ENCODE measurements around the gene HSF4.

Gene HSF4

DNA sequence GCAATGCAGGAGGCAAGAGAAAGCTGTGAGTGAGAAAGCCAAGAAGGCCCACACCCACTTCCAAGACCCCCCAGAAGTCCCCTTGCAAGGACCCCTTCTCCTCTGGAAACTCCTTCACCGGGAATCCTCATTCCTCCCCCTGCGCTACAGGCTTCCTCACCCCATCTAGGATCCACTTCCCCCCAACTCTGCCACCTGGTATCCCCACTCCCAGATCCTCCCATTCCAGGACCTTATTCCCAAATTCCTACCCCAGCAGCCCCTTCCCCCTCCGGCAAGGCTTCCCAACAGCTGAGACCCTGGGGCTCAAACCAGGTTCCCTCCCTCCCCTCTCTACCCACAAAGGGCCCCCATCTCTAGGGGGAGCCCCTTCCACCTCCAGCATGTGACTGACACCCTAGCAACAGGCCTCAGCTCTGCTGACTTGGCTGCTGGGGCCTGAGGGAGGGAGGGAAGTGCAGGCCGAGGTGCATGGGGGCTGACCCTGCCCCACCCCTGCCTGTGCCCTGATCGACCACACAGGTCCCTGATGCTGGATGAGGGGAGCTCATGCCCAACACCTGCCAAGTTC is 2.1 kb downstream of the HSF4 start:
- Histone ChIP-seq H3K27ac (ENCODE audit: poor library complexity, severe bottlenecking) (no peak overlapping the region), H3K4me3 (ENCODE audit: severe bottlenecking) (no peak overlapping the region), H3K27me3 (ENCODE audit: insufficient read depth, poor library complexity, severe bottlenecking) (no peaks in the 10 kb centered on the region), H3K4me1 (ENCODE audit: insufficient read depth, poor library complexity, severe bottlenecking) (peaks cover 12% of the 10 kb centered on the region), H3K9me3 (ENCODE audit: severe bottlenecking) (no peaks in the 10 kb centered on the region), H3K36me3 (ENCODE audit: low read depth) (no peaks in the 10 kb centered on the region)
- no peak for ATAC-seq (ENCODE audit: low read depth)
- TF ChIP-seq, protein P1, sequence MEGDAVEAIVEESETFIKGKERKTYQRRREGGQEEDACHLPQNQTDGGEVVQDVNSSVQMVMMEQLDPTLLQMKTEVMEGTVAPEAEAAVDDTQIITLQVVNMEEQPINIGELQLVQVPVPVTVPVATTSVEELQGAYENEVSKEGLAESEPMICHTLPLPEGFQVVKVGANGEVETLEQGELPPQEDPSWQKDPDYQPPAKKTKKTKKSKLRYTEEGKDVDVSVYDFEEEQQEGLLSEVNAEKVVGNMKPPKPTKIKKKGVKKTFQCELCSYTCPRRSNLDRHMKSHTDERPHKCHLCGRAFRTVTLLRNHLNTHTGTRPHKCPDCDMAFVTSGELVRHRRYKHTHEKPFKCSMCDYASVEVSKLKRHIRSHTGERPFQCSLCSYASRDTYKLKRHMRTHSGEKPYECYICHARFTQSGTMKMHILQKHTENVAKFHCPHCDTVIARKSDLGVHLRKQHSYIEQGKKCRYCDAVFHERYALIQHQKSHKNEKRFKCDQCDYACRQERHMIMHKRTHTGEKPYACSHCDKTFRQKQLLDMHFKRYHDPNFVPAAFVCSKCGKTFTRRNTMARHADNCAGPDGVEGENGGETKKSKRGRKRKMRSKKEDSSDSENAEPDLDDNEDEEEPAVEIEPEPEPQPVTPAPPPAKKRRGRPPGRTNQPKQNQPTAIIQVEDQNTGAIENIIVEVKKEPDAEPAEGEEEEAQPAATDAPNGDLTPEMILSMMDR (IDR thresholded peaks at IDR 0.05; ENCODE audit: poor library complexity, severe bottlenecking): no peak
- no peak for DNase-seq (ENCODE audit: low spot score)

DNA sequence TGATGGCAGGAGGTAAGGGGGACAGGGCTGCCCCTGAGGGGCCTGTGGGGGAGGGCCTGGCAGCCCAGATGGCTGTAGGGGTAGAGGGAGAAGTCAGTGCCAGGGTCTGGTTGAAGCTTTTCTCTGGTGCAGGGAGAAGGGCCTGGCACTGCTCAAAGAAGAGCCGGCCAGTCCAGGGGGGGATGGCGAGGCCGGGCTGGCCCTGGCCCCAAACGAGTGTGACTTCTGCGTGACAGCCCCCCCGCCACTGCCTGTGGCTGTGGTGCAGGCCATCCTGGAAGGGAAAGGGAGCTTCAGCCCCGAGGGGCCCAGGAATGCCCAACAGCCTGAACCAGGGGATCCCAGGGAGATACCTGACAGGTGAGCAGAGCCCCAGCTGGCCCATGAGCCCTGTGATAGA is 3.0 kb downstream of the HSF4 start:
- no peak overlapping the region for H3K4me3 ChIP-seq (ENCODE audit: severe bottlenecking)
- H3K27me3 ChIP-seq (ENCODE audit: insufficient read depth, poor library complexity, severe bottlenecking): no peaks in the 10 kb centered on the region
- no peak overlapping the region for H3K27ac ChIP-seq (ENCODE audit: poor library complexity, severe bottlenecking)
- no peaks in the 10 kb centered on the region for H3K36me3 ChIP-seq (ENCODE audit: low read depth)
- TF ChIP-seq, protein P1 (IDR thresholded peaks at IDR 0.05; ENCODE audit: poor library complexity, severe bottlenecking): no peak
- DNase-seq (ENCODE audit: low spot score) (no peak), ATAC-seq (ENCODE audit: low read depth) (no peak)
- H3K9me3 ChIP-seq (ENCODE audit: severe bottlenecking): no peaks in the 10 kb centered on the region
- H3K4me1 ChIP-seq (ENCODE audit: insufficient read depth, poor library complexity, severe bottlenecking): peaks cover 12% of the 10 kb centered on the region

DNA sequence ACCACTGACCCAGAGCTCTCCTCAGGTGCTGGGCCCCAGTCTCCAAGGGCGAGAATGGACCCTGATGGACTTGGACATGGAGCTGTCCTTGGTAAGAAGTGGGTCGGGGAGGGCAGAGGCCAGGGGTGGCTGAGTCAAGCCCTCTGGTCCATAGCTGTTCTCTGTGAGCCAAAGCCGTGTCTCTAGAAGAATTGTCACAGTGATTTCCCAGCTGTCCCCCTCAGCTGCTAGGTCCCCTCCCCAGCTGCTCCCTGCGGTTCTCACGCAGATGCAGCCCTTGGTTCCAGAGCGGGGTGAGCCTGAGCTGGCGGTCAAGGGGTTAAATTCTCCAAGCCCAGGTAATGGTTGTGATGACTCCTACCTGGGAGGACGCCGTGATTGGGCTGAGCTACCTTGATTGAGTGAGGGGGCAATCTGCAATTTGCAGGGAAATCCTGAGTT is 4.5 kb downstream of the HSF4 start:
- Histone ChIP-seq H3K4me3 (ENCODE audit: severe bottlenecking) (no peak overlapping the region), H3K4me1 (ENCODE audit: insufficient read depth, poor library complexity, severe bottlenecking) (peaks cover 17% of the 10 kb centered on the region)

DNA sequence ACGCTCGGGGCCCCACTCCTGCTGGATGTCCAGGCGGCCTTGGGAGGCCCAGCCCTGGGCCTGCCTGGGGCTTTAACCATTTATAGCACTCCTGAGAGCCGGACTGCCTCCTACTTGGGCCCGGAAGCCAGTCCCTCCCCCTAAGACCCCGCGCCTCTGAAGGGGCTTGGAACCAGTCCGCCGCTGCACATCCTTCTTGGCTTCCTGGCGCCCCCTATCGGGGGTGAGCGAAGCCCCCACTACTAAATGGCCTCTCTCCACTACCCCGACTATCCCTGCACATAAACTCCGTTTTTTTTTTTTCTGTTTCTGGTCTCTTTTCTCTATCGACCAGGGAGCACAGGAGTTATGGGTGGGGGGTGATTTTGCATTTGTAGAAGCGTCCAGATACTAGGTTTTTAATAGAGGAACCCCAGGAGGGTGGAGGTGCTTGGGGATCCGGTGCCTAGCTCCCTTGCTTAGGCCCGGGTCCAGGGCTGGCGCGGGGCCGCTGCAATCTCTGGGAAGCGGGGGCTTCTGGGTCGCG is 5.2 kb downstream of the HSF4 start:
- ATAC-seq (ENCODE audit: low read depth): no peak
- no peak for DNase-seq (ENCODE audit: low spot score)
- Histone ChIP-seq H3K27me3 (ENCODE audit: insufficient read depth, poor library complexity, severe bottlenecking) (no peaks in the 10 kb centered on the region), H3K9me3 (ENCODE audit: severe bottlenecking) (no peaks in the 10 kb centered on the region), H3K4me3 (ENCODE audit: severe bottlenecking) (peak overlapping the region; percentile 39), H3K36me3 (ENCODE audit: low read depth) (no peaks in the 10 kb centered on the region), H3K4me1 (ENCODE audit: insufficient read depth, poor library complexity, severe bottlenecking) (peaks cover 19% of the 10 kb centered on the region), H3K27ac (ENCODE audit: poor library complexity, severe bottlenecking) (peak overlapping the region; percentile 73)
- TF ChIP-seq, protein P1 (IDR thresholded peaks at IDR 0.05; ENCODE audit: poor library complexity, severe bottlenecking): peak; percentile 61

More for the DNA sequence above, 4.5 kb downstream of the HSF4 start:
- Histone ChIP-seq H3K27me3 (ENCODE audit: insufficient read depth, poor library complexity, severe bottlenecking) (no peaks in the 10 kb centered on the region), H3K36me3 (ENCODE audit: low read depth) (no peaks in the 10 kb centered on the region), H3K9me3 (ENCODE audit: severe bottlenecking) (no peaks in the 10 kb centered on the region), H3K27ac (ENCODE audit: poor library complexity, severe bottlenecking) (no peak overlapping the region)
- DNase-seq (ENCODE audit: low spot score) (no peak), ATAC-seq (ENCODE audit: low read depth) (no peak)
- TF ChIP-seq, protein P1 (IDR thresholded peaks at IDR 0.05; ENCODE audit: poor library complexity, severe bottlenecking): no peak
